ENCODE measurements around the gene RCVRN.

Gene RCVRN

DNA sequence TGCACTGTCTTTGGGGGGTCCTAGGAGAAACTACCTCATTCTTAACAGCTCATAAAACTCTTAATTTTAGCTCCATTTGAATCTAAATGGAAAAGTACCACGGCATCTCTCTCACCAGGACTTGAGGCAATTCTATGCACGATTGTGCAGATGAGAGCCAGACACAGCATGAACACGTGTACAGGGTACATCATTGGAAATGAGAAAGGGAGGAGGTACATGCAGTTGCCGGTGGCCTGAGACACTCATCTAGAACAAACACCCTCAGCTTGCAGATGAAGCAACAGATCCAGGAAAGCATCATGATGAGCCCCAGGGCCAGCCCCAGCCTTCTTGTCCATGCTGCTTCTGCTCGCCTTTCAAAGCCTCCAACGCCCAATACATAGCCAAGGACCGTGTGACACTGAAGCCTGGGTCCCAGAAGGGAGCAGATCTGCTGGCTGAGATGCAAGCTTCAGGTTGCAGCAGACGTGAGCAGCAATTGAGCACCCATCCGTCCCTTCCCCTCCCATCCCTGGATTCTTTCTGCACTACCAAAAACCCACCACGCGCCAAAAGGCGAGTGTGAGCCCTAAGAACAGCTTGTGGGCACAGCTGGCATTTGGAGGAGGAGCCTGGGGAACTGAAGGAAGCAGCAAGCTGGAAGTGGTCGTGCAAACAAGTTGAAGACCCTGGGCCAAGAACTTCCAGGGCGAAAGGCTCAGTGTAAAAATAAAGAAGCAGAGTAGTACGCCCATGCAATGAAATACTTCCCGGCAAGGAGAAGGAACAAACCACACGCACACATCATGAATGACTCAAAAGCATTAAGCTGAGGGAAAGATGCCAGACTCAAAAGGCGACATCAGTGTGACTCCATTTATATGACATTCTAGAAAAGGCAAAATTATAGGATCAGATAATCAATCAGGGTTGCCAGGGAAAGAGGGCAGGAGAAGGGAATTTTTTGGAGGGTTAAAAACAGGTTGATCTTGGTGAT is 7.3 kb upstream of the RCVRN start:
- Mint-ChIP-seq H3K9me3 (no peaks in the 10 kb centered on the region), H3K4me1 (ENCODE audit: low read depth) (no peaks in the 10 kb centered on the region), H3K36me3 (ENCODE audit: low read depth) (no peaks in the 10 kb centered on the region), H3K27me3 (no peaks in the 10 kb centered on the region), H3K27ac (no peak overlapping the region), H3K4me3 (no peak overlapping the region)

DNA sequence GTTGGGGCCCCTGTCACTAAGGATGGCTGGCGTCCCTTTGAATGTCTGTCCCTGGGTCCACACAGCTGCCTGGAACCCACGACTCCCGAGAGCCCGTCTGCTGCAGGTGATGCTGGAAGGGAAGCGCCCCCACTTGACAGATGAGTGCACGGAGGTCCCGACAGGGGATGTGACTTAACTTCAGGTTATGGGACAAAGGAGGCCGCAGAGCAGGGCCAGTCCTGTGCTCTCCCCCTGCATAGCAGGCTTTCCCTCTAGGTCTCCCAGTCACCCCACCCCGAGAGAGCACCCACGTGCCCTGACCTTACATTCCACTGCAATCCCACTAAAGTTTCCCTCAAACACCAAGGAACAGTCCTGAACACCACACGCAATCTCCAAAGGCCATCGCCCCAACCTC is 6.0 kb upstream of the RCVRN start:
- no peak overlapping the region for H3K27ac Mint-ChIP-seq
- H3K9me3 Mint-ChIP-seq = no peaks in the 10 kb centered on the region
- H3K27me3 Mint-ChIP-seq = no peaks in the 10 kb centered on the region
- no peaks in the 10 kb centered on the region for H3K4me1 Mint-ChIP-seq (ENCODE audit: low read depth)
- no peaks in the 10 kb centered on the region for H3K36me3 Mint-ChIP-seq (ENCODE audit: low read depth)
- no peak overlapping the region for H3K4me3 Mint-ChIP-seq

DNA sequence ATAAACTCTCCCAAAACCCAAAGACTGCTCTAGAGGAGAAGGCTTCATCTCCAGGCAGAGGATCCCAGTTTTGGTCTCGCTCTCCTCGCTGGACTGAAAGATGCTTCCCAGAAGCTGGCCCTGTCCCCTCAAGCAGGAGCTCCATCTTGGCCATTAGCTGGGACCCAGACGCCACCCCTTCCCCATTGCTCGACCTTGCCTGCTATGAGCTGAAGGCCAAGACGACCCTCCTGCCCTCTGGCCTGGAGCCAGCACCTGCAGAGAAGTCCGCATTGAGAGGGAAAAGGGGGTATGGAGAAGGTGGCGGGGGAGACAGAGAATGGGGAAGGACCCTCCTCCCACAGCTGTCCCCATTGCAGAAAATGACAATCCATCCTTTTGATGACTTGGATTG is 3.6 kb upstream of the RCVRN start:
- H3K27me3 Mint-ChIP-seq = no peaks in the 10 kb centered on the region
- H3K36me3 Mint-ChIP-seq (ENCODE audit: low read depth) = no peaks in the 10 kb centered on the region

DNA sequence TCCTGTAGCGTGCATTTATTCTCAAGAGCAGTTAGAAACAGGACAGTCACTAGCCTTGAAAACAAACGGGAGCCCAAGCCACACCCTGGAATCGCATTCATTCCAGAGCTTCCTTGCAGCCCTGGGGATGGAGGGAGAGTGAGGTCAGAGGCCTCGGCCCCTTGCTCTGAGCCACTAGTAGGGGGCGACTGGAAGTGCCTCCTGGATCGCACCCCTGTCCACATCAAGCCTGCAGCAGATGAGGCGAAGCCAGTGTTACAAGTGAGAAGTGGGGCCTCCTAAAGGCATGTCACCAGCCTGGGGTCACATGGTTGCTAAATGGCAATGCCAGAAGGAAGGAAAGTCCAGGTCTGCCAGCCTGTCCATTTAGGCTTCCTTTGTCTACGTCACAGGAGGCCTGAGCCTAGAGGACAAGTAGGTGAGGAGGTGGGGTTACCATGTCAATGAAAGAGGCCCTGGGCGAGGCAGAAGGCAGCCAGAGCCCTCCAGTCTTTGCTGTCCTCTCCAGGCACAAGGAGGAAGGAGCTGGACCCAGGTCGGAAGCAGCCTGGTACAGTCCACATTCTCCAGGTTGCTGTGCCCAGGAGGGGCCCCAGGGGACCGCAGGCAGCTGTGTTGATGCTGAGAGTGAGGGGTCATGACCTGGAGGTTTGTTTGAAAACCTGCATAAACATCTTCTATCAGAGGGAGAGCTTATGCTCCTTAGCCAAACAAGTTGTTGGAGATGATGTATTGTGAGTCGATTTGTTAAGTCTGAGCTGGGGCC is 3.0 kb upstream of the RCVRN start:
- no peaks in the 10 kb centered on the region for H3K36me3 Mint-ChIP-seq (ENCODE audit: low read depth)
- no peaks in the 10 kb centered on the region for H3K9me3 Mint-ChIP-seq
- H3K4me1 Mint-ChIP-seq (ENCODE audit: low read depth) = no peaks in the 10 kb centered on the region
- H3K27ac Mint-ChIP-seq = no peak overlapping the region
- no peak overlapping the region for H3K4me3 Mint-ChIP-seq
- peaks cover 5% of the 10 kb centered on the region for H3K27me3 Mint-ChIP-seq

More for the DNA sequence above, 3.6 kb upstream of the RCVRN start:
- Mint-ChIP-seq H3K4me3 (no peak overlapping the region), H3K9me3 (no peaks in the 10 kb centered on the region), H3K4me1 (ENCODE audit: low read depth) (no peaks in the 10 kb centered on the region), H3K27ac (no peak overlapping the region)

DNA sequence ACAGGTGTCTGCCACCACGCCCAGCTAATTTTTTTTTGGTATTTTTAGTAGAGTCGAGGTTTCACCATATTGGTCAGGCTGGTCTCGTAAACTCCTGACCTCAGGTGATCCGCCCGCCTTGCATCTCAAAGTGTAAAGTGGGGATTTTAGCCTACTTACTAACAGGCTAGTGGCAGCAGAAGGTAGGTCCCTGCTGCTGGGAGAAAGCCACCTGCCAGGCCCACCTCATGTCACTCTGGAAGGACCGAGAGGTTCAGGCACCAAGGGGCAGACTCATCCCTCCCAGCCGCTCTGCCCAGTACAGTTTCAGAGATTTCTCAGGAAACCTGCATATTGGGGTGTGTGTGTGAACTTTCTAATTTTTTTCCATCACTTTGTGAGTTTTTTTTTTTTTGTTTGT is 2.1 kb upstream of the RCVRN start:
- peaks cover 5% of the 10 kb centered on the region for H3K27me3 Mint-ChIP-seq
- H3K4me1 Mint-ChIP-seq (ENCODE audit: low read depth) = no peaks in the 10 kb centered on the region
- no peaks in the 10 kb centered on the region for H3K9me3 Mint-ChIP-seq
- no peaks in the 10 kb centered on the region for H3K36me3 Mint-ChIP-seq (ENCODE audit: low read depth)
- no peak overlapping the region for H3K27ac Mint-ChIP-seq
- H3K4me3 Mint-ChIP-seq = no peak overlapping the region

DNA sequence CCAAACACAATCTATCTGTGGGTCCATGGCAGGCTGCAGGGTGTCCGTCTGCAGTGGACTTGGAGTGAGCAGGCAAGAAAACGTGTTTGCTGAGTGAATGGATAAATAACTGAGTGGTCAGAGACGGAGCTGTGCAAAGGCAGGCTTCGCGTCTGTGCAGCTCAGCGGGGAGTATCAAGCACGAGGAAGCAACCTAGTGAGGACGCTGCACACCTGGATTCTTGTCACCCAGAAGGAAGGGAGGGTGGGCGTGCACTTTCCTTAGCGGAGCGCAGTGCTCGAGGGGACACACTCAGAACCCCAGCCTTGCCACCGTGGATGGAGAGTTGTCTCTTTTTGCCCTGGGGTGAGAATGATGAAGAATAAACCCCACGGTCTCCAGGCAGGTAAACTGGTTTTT is 1.5 kb upstream of the RCVRN start:
- Mint-ChIP-seq H3K4me3 (no peak overlapping the region), H3K27ac (no peak overlapping the region), H3K4me1 (ENCODE audit: low read depth) (no peaks in the 10 kb centered on the region), H3K36me3 (ENCODE audit: low read depth) (no peaks in the 10 kb centered on the region), H3K9me3 (no peaks in the 10 kb centered on the region), H3K27me3 (peaks cover 5% of the 10 kb centered on the region)

DNA sequence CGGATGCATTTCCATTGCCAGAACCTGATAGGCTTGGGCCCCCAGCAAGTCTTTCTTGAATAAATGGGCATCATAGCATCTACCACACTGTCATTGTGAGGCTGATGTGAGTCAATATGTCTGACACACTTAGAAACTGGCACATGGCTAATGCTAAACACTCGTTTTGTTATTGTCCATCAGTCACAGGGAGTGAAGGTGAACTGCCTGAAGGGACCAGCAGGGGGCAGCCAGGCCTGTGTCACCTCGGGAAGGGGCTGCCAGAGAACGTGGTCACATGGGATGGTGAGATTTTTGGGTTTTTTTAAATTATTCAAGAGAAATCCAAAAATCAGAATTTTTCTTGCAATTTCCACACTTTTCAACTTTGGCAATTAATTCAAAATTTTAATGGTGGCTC is 831 bp upstream of the RCVRN start:
- Mint-ChIP-seq H3K27me3 (peaks cover 5% of the 10 kb centered on the region), H3K4me3 (no peak overlapping the region), H3K4me1 (ENCODE audit: low read depth) (no peaks in the 10 kb centered on the region), H3K9me3 (no peaks in the 10 kb centered on the region), H3K36me3 (ENCODE audit: low read depth) (no peaks in the 10 kb centered on the region), H3K27ac (no peak overlapping the region)

DNA sequence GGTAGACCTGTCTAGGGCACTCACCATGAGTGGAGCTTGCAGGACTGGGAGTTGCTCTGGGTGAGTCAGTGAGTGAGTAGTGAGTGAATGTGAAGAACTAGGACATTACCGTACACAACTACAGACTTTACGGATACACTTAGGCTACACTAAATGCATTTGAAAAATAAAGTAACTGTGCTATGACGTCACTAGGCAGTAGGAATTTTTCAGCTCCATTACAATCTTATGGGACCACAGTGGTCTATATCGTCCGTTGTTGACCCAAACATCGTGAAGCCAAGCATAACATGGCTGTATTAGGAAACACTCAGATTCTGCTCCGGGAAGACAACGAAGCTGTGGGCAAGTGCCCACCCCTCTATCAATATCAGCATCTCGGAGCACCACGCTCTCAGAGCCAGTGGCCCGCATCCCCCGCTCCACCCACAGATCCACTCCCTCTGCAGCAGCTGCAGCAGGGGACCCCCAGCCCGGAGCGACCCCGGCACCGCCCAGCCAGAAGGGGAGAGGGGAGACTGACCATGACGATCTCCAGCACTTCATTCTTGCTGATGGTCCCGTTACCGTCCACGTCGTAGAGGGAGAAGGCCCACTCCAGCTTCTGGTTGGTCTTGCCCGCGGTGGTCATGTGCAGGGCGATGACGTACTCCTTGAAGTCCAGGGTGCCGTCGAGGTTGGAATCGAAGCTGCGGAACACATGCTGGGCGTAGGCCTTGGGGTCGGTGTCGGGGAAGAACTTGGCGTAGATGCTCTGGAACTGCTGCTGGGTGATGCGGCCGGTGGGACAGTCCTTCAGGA is 594 bp downstream of the RCVRN start:
- H3K36me3 Mint-ChIP-seq (ENCODE audit: low read depth) = no peaks in the 10 kb centered on the region
- H3K27me3 Mint-ChIP-seq = peaks cover 5% of the 10 kb centered on the region
- no peak overlapping the region for H3K4me3 Mint-ChIP-seq
- no peak overlapping the region for H3K27ac Mint-ChIP-seq
- H3K4me1 Mint-ChIP-seq (ENCODE audit: low read depth) = no peaks in the 10 kb centered on the region
- H3K9me3 Mint-ChIP-seq = no peaks in the 10 kb centered on the region

DNA sequence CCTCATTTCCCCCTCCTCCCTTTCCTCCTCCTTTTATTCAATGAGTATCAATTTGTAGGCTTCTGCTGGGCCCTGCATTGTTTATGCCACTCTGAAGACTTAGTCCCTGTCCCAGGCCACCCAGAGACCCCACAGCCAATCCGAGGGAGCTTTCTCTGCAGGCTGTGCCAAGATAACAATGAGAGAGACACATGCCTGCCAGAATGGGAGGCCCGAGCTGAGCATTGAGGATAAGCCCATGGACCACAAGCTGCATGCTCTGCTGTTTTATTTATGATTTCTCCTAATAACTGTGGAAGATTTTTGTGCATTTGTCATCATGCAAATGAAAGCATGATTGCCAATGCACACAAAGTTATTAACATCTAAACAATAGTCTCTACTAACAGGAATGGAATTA is 3.0 kb downstream of the RCVRN start:
- Mint-ChIP-seq H3K27ac (no peak overlapping the region), H3K4me1 (ENCODE audit: low read depth) (no peaks in the 10 kb centered on the region), H3K36me3 (ENCODE audit: low read depth) (no peaks in the 10 kb centered on the region), H3K27me3 (peaks cover 5% of the 10 kb centered on the region), H3K4me3 (no peak overlapping the region), H3K9me3 (no peaks in the 10 kb centered on the region)

DNA sequence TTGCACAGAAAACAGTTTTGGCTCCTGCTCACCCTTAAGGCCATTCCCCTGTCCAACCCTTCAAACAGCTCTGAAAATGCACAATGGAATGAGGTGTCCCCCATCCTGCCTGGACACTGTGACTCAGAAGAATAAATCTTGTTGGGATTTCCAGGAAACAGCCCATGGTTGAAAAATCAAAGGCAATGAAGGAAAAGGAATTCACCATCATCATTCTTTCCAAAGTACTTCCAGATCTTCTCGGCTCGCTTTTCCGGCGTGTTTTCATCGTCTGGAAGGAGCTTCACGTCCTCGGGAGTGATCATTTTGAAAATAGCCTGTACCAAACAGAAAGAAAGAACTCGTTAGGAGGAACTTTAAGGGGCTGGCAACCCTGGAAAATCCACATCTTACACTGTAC is 4.3 kb downstream of the RCVRN start:
- Mint-ChIP-seq H3K27me3 (peaks cover 8% of the 10 kb centered on the region), H3K4me1 (ENCODE audit: low read depth) (no peaks in the 10 kb centered on the region), H3K4me3 (no peak overlapping the region), H3K9me3 (no peaks in the 10 kb centered on the region), H3K27ac (no peak overlapping the region), H3K36me3 (ENCODE audit: low read depth) (no peaks in the 10 kb centered on the region)

DNA sequence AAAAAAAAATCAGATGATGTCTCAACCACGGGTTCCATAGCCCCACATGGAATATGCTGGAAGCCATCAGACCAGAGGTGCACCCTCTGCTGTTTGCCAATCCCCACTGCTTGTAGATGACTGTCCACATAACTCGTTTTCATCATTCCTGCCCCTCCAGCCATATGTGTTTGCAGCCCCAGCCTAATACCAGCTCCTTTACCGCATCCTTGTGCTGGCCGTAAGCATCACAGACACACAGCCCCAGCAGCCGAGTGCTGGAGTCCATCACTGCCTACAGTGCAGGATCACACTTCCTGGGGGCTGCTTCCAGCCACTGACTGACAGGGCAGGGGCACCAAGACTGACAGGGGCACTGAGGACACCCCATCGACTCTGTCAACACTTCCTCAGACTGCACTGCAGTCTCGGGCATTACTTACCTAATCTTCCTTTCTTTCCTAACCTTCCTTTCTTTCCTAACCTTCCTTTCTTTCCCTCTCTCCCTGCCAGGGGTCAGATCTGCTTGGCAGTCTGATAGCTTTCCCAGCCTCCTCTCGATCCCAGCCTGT is 5.0 kb downstream of the RCVRN start:
- H3K4me1 Mint-ChIP-seq (ENCODE audit: low read depth) = no peaks in the 10 kb centered on the region
- no peaks in the 10 kb centered on the region for H3K9me3 Mint-ChIP-seq

DNA sequence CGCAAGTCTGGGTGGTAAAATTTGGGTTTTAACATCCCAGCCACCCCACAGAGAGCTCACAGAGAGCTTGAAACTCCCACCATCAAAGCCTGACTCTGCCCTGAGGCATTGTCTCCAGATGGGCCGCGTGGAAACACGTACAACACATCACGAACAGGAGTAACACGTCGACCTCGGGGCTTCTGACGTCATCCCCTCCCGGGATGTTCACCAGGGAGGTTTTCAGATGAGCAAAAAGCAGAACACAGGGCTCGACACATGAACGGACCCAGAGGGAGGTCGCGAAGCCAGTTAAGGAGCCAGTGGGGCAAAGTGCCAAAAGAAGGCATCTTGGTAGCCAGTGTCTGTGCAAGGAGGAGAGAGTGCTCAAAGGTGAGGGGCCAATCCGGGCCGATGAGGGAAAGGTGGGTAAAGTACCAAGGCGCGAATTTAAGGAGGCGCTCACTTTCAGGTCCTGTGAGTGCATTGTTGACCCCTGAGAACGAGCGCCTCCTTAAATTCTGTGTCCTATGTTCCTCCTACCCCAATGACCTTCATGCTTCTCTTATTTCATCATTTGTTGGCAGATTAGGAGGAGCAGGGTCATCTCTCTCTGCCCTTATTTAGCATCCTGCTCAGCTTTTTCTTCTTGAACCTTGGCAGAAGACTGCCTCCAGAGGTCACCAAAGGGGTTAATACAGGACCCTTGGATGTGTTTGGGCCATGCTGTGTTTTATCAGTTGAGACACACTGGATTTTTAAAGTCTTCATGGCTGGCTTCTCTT is 5.6 kb downstream of the RCVRN start:
- H3K36me3 Mint-ChIP-seq (ENCODE audit: low read depth) = no peaks in the 10 kb centered on the region
- no peaks in the 10 kb centered on the region for H3K4me1 Mint-ChIP-seq (ENCODE audit: low read depth)
- H3K27ac Mint-ChIP-seq = no peak overlapping the region
- no peaks in the 10 kb centered on the region for H3K9me3 Mint-ChIP-seq
- peaks cover 8% of the 10 kb centered on the region for H3K27me3 Mint-ChIP-seq
- H3K4me3 Mint-ChIP-seq = no peak overlapping the region

More for the DNA sequence above, 5.0 kb downstream of the RCVRN start:
- H3K27me3 Mint-ChIP-seq = peaks cover 8% of the 10 kb centered on the region
- no peaks in the 10 kb centered on the region for H3K36me3 Mint-ChIP-seq (ENCODE audit: low read depth)
- H3K4me3 Mint-ChIP-seq = no peak overlapping the region
- H3K27ac Mint-ChIP-seq = no peak overlapping the region

DNA sequence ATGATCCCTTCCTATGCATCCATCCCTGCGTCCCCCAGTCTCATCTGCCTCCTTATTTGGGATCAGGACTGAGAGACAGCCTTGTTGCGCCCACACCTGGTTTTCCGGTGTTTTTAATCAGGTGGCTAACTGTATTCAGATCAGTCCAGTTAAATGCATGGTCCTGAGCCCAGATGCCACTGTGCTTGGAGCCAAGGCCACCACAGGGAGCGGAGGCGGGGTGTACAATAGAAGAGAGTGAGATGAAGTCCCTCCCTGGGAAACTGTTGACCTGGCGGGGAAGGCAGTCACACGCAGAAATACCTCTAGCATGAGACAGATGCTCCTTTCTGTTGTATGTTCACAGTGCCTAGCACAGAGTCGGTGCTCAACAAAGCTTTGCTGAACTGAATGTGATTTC is 6.3 kb downstream of the RCVRN start:
- H3K27ac Mint-ChIP-seq = no peak overlapping the region
- no peaks in the 10 kb centered on the region for H3K4me1 Mint-ChIP-seq (ENCODE audit: low read depth)
- H3K36me3 Mint-ChIP-seq (ENCODE audit: low read depth) = no peaks in the 10 kb centered on the region
- H3K4me3 Mint-ChIP-seq = no peak overlapping the region
- H3K27me3 Mint-ChIP-seq = peaks cover 8% of the 10 kb centered on the region
- H3K9me3 Mint-ChIP-seq = no peaks in the 10 kb centered on the region

DNA sequence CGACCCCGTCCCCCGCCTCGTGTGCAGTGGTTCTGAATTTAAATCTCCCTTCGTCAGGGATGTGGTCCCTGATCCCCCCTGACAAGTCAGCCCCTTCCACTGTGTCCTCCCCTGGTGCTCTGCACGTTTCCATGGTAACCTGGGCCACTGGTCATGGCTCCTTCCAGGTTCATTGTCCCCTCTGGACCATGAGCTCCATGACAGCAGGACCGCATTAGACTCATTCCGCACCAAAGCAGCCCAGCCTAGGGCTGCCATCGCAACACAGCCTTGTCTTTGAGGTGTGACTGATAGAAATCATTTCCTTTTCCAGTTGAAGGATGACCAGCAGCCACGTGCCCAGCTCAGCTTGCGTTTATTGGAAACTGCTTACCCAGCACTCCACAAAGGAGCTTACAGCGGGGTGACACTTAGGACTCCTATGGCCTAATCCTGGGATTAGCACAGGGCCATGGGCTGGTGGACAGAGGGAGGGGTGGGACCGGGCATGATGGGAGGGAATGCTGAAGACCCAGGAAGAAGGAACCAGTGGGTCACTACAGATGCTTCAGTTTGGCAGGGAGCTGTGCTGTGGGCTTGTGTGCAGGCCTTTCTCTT is 7.6 kb downstream of the RCVRN start:
- no peaks in the 10 kb centered on the region for H3K9me3 Mint-ChIP-seq
- no peaks in the 10 kb centered on the region for H3K4me1 Mint-ChIP-seq (ENCODE audit: low read depth)
- no peak overlapping the region for H3K4me3 Mint-ChIP-seq
- H3K27ac Mint-ChIP-seq = no peak overlapping the region
- H3K27me3 Mint-ChIP-seq = peaks cover 3% of the 10 kb centered on the region
- H3K36me3 Mint-ChIP-seq (ENCODE audit: low read depth) = no peaks in the 10 kb centered on the region
